Stimulated activated CD4-positive, alpha-beta T cell treated with anti-CD3 and anti-CD28 coated beads, TNF-alpha, amount 100 ng/mL, for 1 hour (primary cell): Measurements from ENCODE around the gene CDC6.
A peak's percentile ranks its signal among the peaks of the same experiment; 100 is the strongest.

Experiments used
- DNase-seq, 3 donors: peaks; one replicate each; pipeline ENCODE4 v3.0.0-alpha.2; 2020; ENCODE audit warnings: low read depth in 3 of 3, low spot score in 1 of 3

CDC6 gene

GRCh38 chr17:40322358-40323315 is 35.0 kb downstream of the CDC6 start:
- DNase-seq = peak; percentile 51 to 82 (median 75)

GRCh38 chr17:40323391-40324381 is 36.0 kb downstream of the CDC6 start:
- peak in 2 of 3 donors; percentile 52 to 67 for DNase-seq

GRCh38 chr17:40325156-40326013 is 37.7 kb downstream of the CDC6 start:
- DNase-seq = no peak

GRCh38 chr17:40326014-40326831 is 38.5 kb downstream of the CDC6 start:
- DNase-seq = no peak

GRCh38 chr17:40326832-40327199 is 39.1 kb downstream of the CDC6 start:
- no peak for DNase-seq

GRCh38 chr17:40327244-40327729 is 39.6 kb downstream of the CDC6 start:
- no peak for DNase-seq

GRCh38 chr17:40327735-40328385 is 40.2 kb downstream of the CDC6 start:
- no peak for DNase-seq

- DNase-seq = no peak
These were observed 40.7 kb downstream of the CDC6 start for GRCh38 chr17:40328386-40328766.

GRCh38 chr17:40329839-40330794 is 42.4 kb downstream of the CDC6 start:
- no peak for DNase-seq

- DNase-seq = no peak
These were observed 43.3 kb downstream of the CDC6 start for GRCh38 chr17:40330850-40331470.

GRCh38 chr17:40331743-40332641 is 44.3 kb downstream of the CDC6 start:
- DNase-seq = no peak

GRCh38 chr17:40333781-40334448 is 46.2 kb downstream of the CDC6 start:
- DNase-seq = no peak

- no peak for DNase-seq
These were observed 47.9 kb downstream of the CDC6 start for GRCh38 chr17:40335620-40336019.

GRCh38 chr17:40337351-40337750 is 49.7 kb downstream of the CDC6 start:
- no peak for DNase-seq

- no peak for DNase-seq
These were observed 50.4 kb downstream of the CDC6 start for GRCh38 chr17:40338058-40338457.
